ENCODE measurements around the gene FAM124A.

The FAM124A gene

GRCh38 chr13:51291341-51291740, 69.1 kb downstream of the FAM124A start:
- Histone ChIP-seq H3K4me1 (ENCODE audit: low read depth, poor library complexity, severe bottlenecking) (peaks cover under 1% of the 10 kb centered on the region), H3K79me2 (ENCODE audit: insufficient read depth, low read depth) (no peaks in the 10 kb centered on the region), H3K4me3 (IDR thresholded peaks at IDR 0.05; ENCODE audit: insufficient read depth, low read depth, low read length) (no peak overlapping the region), H4K20me1 (ENCODE audit: insufficient read depth) (no peaks in the 10 kb centered on the region), H3K4me2 (no peak overlapping the region), H3K9ac (no peak overlapping the region), H3K27me3 (ENCODE audit: insufficient read depth, low read depth) (no peaks in the 10 kb centered on the region), H3K36me3 (ENCODE audit: insufficient read depth) (no peaks in the 10 kb centered on the region), H3K27ac (no peak overlapping the region), H2AFZ (ENCODE audit: low read depth) (no peak overlapping the region)
- TF ChIP-seq CTCF (conservative IDR thresholded peaks at IDR 0.05; ENCODE audit: low read depth, low read length), result no peak

GRCh38 chr13:51292000-51292565, 69.9 kb downstream of the FAM124A start:
- Histone ChIP-seq H3K4me1 (ENCODE audit: low read depth, poor library complexity, severe bottlenecking) (no peaks in the 10 kb centered on the region), H2AFZ (ENCODE audit: low read depth) (no peak overlapping the region), H3K79me2 (ENCODE audit: insufficient read depth, low read depth) (no peaks in the 10 kb centered on the region), H3K9ac (no peak overlapping the region), H4K20me1 (ENCODE audit: insufficient read depth) (no peaks in the 10 kb centered on the region), H3K27me3 (ENCODE audit: insufficient read depth, low read depth) (no peaks in the 10 kb centered on the region), H3K27ac (no peak overlapping the region), H3K36me3 (ENCODE audit: insufficient read depth) (no peaks in the 10 kb centered on the region), H3K4me2 (no peak overlapping the region), H3K4me3 (IDR thresholded peaks at IDR 0.05; ENCODE audit: insufficient read depth, low read depth, low read length) (no peak overlapping the region)
- no peak for TF ChIP-seq CTCF (conservative IDR thresholded peaks at IDR 0.05; ENCODE audit: low read depth, low read length)

- no peak overlapping the region for H3K4me2 ChIP-seq
- TF ChIP-seq CTCF (conservative IDR thresholded peaks at IDR 0.05; ENCODE audit: low read depth, low read length), result no peak
- H3K36me3 ChIP-seq (ENCODE audit: insufficient read depth), result no peaks in the 10 kb centered on the region
- no peaks in the 10 kb centered on the region for H3K4me1 ChIP-seq (ENCODE audit: low read depth, poor library complexity, severe bottlenecking)
- no peak overlapping the region for H3K4me3 ChIP-seq (IDR thresholded peaks at IDR 0.05; ENCODE audit: insufficient read depth, low read depth, low read length)
- H3K27me3 ChIP-seq (ENCODE audit: insufficient read depth, low read depth), result no peaks in the 10 kb centered on the region
- H3K79me2 ChIP-seq (ENCODE audit: insufficient read depth, low read depth), result no peaks in the 10 kb centered on the region
- H2AFZ ChIP-seq (ENCODE audit: low read depth), result no peak overlapping the region
- H3K9ac ChIP-seq, result no peak overlapping the region
- H4K20me1 ChIP-seq (ENCODE audit: insufficient read depth), result no peaks in the 10 kb centered on the region
- no peak overlapping the region for H3K27ac ChIP-seq
Observed at GRCh38 chr13:51297556-51297955, 75.4 kb downstream of the FAM124A start.

GRCh38 chr13:51298812-51299211, 76.6 kb downstream of the FAM124A start:
- no peak overlapping the region for H3K27ac ChIP-seq
- H4K20me1 ChIP-seq (ENCODE audit: insufficient read depth), result no peaks in the 10 kb centered on the region
- no peaks in the 10 kb centered on the region for H3K4me1 ChIP-seq (ENCODE audit: low read depth, poor library complexity, severe bottlenecking)
- H3K36me3 ChIP-seq (ENCODE audit: insufficient read depth), result no peaks in the 10 kb centered on the region
- no peak overlapping the region for H3K9ac ChIP-seq
- no peak overlapping the region for H3K4me3 ChIP-seq (IDR thresholded peaks at IDR 0.05; ENCODE audit: insufficient read depth, low read depth, low read length)
- no peaks in the 10 kb centered on the region for H3K79me2 ChIP-seq (ENCODE audit: insufficient read depth, low read depth)
- H2AFZ ChIP-seq (ENCODE audit: low read depth), result no peak overlapping the region
- no peak overlapping the region for H3K4me2 ChIP-seq
- no peak for TF ChIP-seq CTCF (conservative IDR thresholded peaks at IDR 0.05; ENCODE audit: low read depth, low read length)
- no peaks in the 10 kb centered on the region for H3K27me3 ChIP-seq (ENCODE audit: insufficient read depth, low read depth)

Measured in KMS-11 (cell line).